GM12878 (cell line): Measurements from ENCODE around the gene NKX2-8. TPM values are rescaled to one million over a fixed set of nuclear protein-coding genes. Genes with fewer than 3 reads are reported as not detected.

Experiments used
- ATAC-seq: fragments of 200-7000 bp; cut with Tn5 transposase; 3 replicates; pipeline ENCODE4 v1.9.1; 2020; ENCODE audit warnings: mild to moderate bottlenecking, moderate library complexity
- BruUV-seq: library from RNA; stranded (reverse); fragments of 400-500 nt; replicated peaks from 2 replicates; lab custom pipeline; 2021; lab: Mats Ljungman, UMichigan
- CTCF ChIA-PET: fragments of 300-600 bp; sonication (Branson Sonifier 250); formaldehyde crosslinking; extraction: SDS; loops from one replicate; lab custom pipeline; 2021; ENCODE audit warnings: inconsistent platforms; lab: Yijun Ruan, JAX
- POLR2A ChIA-PET: fragments of 350-600 bp; formaldehyde crosslinking; extraction: SDS; loops from one replicate; lab custom pipeline; 2021; ENCODE audit warnings: inconsistent platforms; lab: Charles Lee
- RAD21 ChIA-PET: fragments of 300-600 bp; sonication (Branson Sonifier 250); formaldehyde crosslinking; loops from one replicate; lab custom pipeline; 2023; ENCODE audit warnings: antibody characterized with exemption; ENCODE audit not compliant: unreplicated experiment; lab: Charles Lee
- SMC1A ChIA-PET: fragments of 300-600 bp; sonication (Branson Sonifier 250); formaldehyde crosslinking; loops from one replicate; lab custom pipeline; 2023; ENCODE audit not compliant: unreplicated experiment, uncharacterized antibody; lab: Charles Lee
- DNase-seq: peaks from one replicate; pipeline ENCODE4 v3.0.0-alpha.2; 2011; ENCODE audit warnings: low read depth, low spot score
- FAIRE-seq: peaks from 3 replicates; lab custom pipeline; 2011; peaks lifted over from hg19 to GRCh38; lab: Jason Lieb, UNC
- H2AFZ ChIP-seq: 2 replicates; pipeline ENCODE4 v1.6.0; 2011; ENCODE audit warnings: low read depth, low read length, control low read depth; ENCODE audit not compliant: control insufficient read depth
- H3K27ac ChIP-seq: 2 replicates; pipeline ENCODE4 v1.5.1; 2011; ENCODE audit warnings: control low read depth; ENCODE audit not compliant: control insufficient read depth, insufficient read depth
- H3K27me3 ChIP-seq, 2 experiments: replicated peaks in 1 of 2; 2 replicates each; pipeline versions ENCODE4 v1.6.0 to v1.6.1; 2011; ENCODE audit warnings: low read length in 1 of 2; ENCODE audit not compliant: control insufficient read depth in 2 of 2, insufficient read depth in 2 of 2
- H3K36me3 ChIP-seq, 2 experiments: 2 replicates each; pipeline ENCODE4 v1.5.1; 2011; ENCODE audit warnings: low read length in 1 of 2; ENCODE audit not compliant: control insufficient read depth in 2 of 2, insufficient read depth in 2 of 2
- H3K4me1 ChIP-seq: 2 replicates; pipeline ENCODE4 v1.6.1; 2011; ENCODE audit warnings: mild to moderate bottlenecking, low read length, moderate library complexity, mixed read lengths; ENCODE audit not compliant: control insufficient read depth, insufficient read depth
- H3K4me2 ChIP-seq: 2 replicates; pipeline ENCODE4 v1.6.0; 2011; ENCODE audit warnings: control low read depth; ENCODE audit not compliant: control insufficient read depth, insufficient read depth
- H3K4me3 ChIP-seq: fragments of 200-600 bp; sonication (generic); 2 replicates; pipeline ENCODE4 v1.5.1; 2016
- H3K79me2 ChIP-seq: 2 replicates; pipeline ENCODE4 v1.6.0; 2011; ENCODE audit warnings: low read length; ENCODE audit not compliant: control insufficient read depth, insufficient read depth
- H3K9ac ChIP-seq: 2 replicates; pipeline ENCODE4 v1.8.0; 2011; ENCODE audit warnings: low read length, control low read depth, mixed read lengths; ENCODE audit not compliant: control insufficient read depth, insufficient read depth
- H3K9me3 ChIP-seq: replicated peaks from 3 replicates; pipeline ENCODE4 v1.5.1; 2011; ENCODE audit warnings: mild to moderate bottlenecking, low read length; ENCODE audit not compliant: control insufficient read depth, insufficient read depth
- H4K20me1 ChIP-seq: 2 replicates; pipeline ENCODE4 v1.6.0; 2011; ENCODE audit not compliant: control insufficient read depth, insufficient read depth
- JUND ChIP-seq: IDR thresholded peaks from 2 replicates; pipeline ENCODE4 v1.6.1; 2012; ENCODE audit warnings: low read depth, mild to moderate bottlenecking, low read length, improper control_type of control experiment, moderate library complexity
- KDM1A ChIP-seq: fragments of 200-600 bp; sonication (generic); IDR thresholded peaks from 2 replicates; pipeline ENCODE4 v1.6.1; 2016; ENCODE audit warnings: borderline replicate concordance
- NR2C1 ChIP-seq: fragments of 450-650 bp; IDR thresholded peaks from 2 replicates; pipeline ENCODE4 v1.6.1; 2017; ENCODE audit warnings: antibody characterized with exemption, mild to moderate bottlenecking, moderate library complexity
- SIN3A ChIP-seq: IDR thresholded peaks from 2 replicates; pipeline ENCODE4 v1.6.1; 2012; ENCODE audit warnings: low read depth, low read length, improper control_type of control experiment
- ZBTB40 ChIP-seq: fragments of 450-650 bp; IDR thresholded peaks from 2 replicates; pipeline ENCODE4 v1.6.1; 2016; ENCODE audit warnings: mild to moderate bottlenecking, moderate library complexity, borderline replicate concordance
- WGBS: methylation state at CpG from one replicate; pipeline ENCODE4 v1.1.6; 2016; ENCODE audit warnings: low lambda C conversion rate; ENCODE audit not compliant: insufficient replicate concordance, insufficient coverage; ENCODE audit errors: missing lambda C conversion rate; 5-methylcytosine and 5-hydroxymethylcytosine counted together
- in situ Hi-C: fragments of 300-500 bp; cut with MboI; formaldehyde crosslinking; loops from 9 replicates; pipeline ENCODE4 v1.14.3; 2018; ENCODE audit warnings: mixed read lengths
- intact Hi-C: fragments of 100-400 bp; cut with micrococcal nuclease; formaldehyde crosslinking; loops from one replicate; pipeline ENCODE4 v1.14.2; 2022; ENCODE audit not compliant: unreplicated experiment
- polyA plus RNA-seq, 11 experiments: library from polyadenylated mRNA; depleted of rRNA in 4 of 11; unstranded in 6 of 11; stranded (reverse) in 5 of 11; fragments of >200 nt; fragmentation: Nextera tagmentation in 4 of 11; fragmentation: Illumina TruSeq in 1 of 11; extraction: Ambion mirVana in 4 of 11; extraction: Trizol in 1 of 11; gene quantifications; 1 replicate in 1 of 11; 2 replicates in 10 of 11; pipeline versions ENCODE4 v1.2.1 to v1.2.3, GENCODE V29; 2011 to 2016; ENCODE audit warnings: inconsistent platforms in 2 of 11, missing spikeins in 2 of 11, low read depth in 1 of 11
- total RNA-seq, 4 experiments: library from RNA; depleted of rRNA in 3 of 4; stranded (reverse); fragments of >200 nt in 3 of 4; fragmentation: Illumina TruSeq in 1 of 4; extraction: Trizol in 1 of 4; gene quantifications; 2 replicates each; pipeline versions ENCODE4 v1.2.1 to v1.2.3, GENCODE V29; 2013 to 2021
- TF ChIP-seq, protein P1 (sequence below): fragments of 450-650 bp; IDR thresholded peaks from 2 replicates; pipeline ENCODE4 v1.6.1; 2016; ENCODE audit warnings: mild to moderate bottlenecking

The NKX2-8 gene
- total and polyA plus RNA-seq, 10 of the 15 experiments (the other 5 are each of a cell fraction or from before 2014, with no cell fraction given), result not detected

- H2AFZ ChIP-seq, result no peak overlapping the region
- no peak for DNase-seq
- H3K4me3 ChIP-seq, result no peak overlapping the region
- ChIA-PET CTCF (interaction anchor here (0.7 to 2.2 kb wide), 7 partner anchors 16 to 353 kb away, joined by 3 to 8 read pairs (median 4); no protein-coding TSS in a partner anchor), SMC1A (interaction anchor here (0.9 to 1.4 kb wide), 3 partner anchors 34 to 519 kb away, joined by 3 to 5 read pairs (median 3); no protein-coding TSS in a partner anchor), RAD21 (no interaction called here), POLR2A (no interaction called here)
- H3K36me3 ChIP-seq, result no peaks in the 10 kb centered on the region
- intact Hi-C loops (no loop called here), in situ Hi-C loops (no loop called here)
- H3K9me3 ChIP-seq, result no peaks in the 10 kb centered on the region; the same call in 2 of the 3 replicates
- H3K4me1 ChIP-seq, result no peaks in the 10 kb centered on the region
- H4K20me1 ChIP-seq, result no peaks in the 10 kb centered on the region
- WGBS, result 7% methylated on average over 7 of the region's 7 CpGs
- H3K79me2 ChIP-seq, result no peaks in the 10 kb centered on the region
- no peak overlapping the region for H3K27ac ChIP-seq
- H3K27me3 ChIP-seq, result peaks cover 3 to 7% of the 10 kb centered on the region in 2 experiments; a peak in 2 of 4 replicates
- H3K9ac ChIP-seq, result no peak overlapping the region
- FAIRE-seq, result no peak
- ATAC-seq, result no peak
- TF ChIP-seq JUND (no peak), SIN3A (no peak), KDM1A (no peak)
- H3K4me2 ChIP-seq, result no peak overlapping the region
- no TSS peak for BruUV-seq
These were observed 6.4 kb upstream of the NKX2-8 start for GRCh38 chr14:36588788-36589187.

DNA sequence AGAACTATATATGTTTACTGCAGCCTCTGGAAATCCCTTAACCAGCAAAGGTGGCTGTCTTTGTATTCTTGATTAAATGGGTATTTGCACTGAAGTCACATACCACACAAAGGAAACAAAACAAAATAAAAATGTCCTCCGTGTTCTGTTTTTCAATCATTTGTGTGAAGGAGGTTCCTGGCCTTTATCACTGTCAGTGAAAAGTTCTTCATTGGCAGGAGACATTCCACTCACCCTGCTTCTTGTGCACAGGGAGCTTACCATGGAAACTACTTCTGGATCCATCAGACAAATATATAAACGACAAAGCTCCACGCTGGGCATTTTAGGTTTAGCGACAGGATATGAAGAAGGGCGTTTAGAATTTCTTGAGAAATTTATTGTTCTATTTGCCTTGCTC lies 5.7 kb upstream of the NKX2-8 start:
- peaks cover 5 to 7% of the 10 kb centered on the region in 2 experiments; a peak in 3 of 4 replicates for H3K27me3 ChIP-seq
- BruUV-seq, result no TSS peak
- no peak for FAIRE-seq
- WGBS, result 39% methylated on average over 5 of the region's 5 CpGs
- DNase-seq, result no peak
- H3K4me3 ChIP-seq, result no peak overlapping the region
- ChIA-PET CTCF (interaction anchor here (0.7 to 2.2 kb wide), 7 partner anchors 16 to 354 kb away, joined by 3 to 8 read pairs (median 4); no protein-coding TSS in a partner anchor), SMC1A (interaction anchor here (0.9 to 1.4 kb wide), 4 partner anchors 17 to 519 kb away, joined by 3 to 5 read pairs (median 4); no protein-coding TSS in a partner anchor), RAD21 (interaction anchor here (1.0 kb wide), 1 partner anchor 354 kb away, joined by 3 read pairs; no protein-coding TSS in a partner anchor), POLR2A (no interaction called here)
- no peaks in the 10 kb centered on the region for H3K4me1 ChIP-seq
- intact Hi-C loops, result no loop called here
- H3K79me2 ChIP-seq, result no peaks in the 10 kb centered on the region
- H2AFZ ChIP-seq, result no peak overlapping the region
- no peak overlapping the region for H3K4me2 ChIP-seq
- TF ChIP-seq, protein P1, sequence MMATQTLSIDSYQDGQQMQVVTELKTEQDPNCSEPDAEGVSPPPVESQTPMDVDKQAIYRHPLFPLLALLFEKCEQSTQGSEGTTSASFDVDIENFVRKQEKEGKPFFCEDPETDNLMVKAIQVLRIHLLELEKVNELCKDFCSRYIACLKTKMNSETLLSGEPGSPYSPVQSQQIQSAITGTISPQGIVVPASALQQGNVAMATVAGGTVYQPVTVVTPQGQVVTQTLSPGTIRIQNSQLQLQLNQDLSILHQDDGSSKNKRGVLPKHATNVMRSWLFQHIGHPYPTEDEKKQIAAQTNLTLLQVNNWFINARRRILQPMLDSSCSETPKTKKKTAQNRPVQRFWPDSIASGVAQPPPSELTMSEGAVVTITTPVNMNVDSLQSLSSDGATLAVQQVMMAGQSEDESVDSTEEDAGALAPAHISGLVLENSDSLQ, result no peak
- no peak for TF ChIP-seq ZBTB40
- TF ChIP-seq NR2C1, result no peak
- no peaks in the 10 kb centered on the region; the same call in 2 of the 3 replicates for H3K9me3 ChIP-seq
- in situ Hi-C loops, result no loop called here
- H3K27ac ChIP-seq, result no peak overlapping the region
- ATAC-seq, result no peak
- H3K36me3 ChIP-seq, result no peaks in the 10 kb centered on the region
- H4K20me1 ChIP-seq, result no peaks in the 10 kb centered on the region
- H3K9ac ChIP-seq, result no peak overlapping the region
